HG02763 (cell line): Measurements from ENCODE around the gene MAPKAP1.
A peak's percentile ranks its signal among the peaks of the same experiment; 100 is the strongest.

Source experiments
- ATAC-seq: cut with Tn5 transposase; IDR thresholded peaks from one replicate; pipeline ENCODE4 v1.9.1; 2021; ENCODE audit warnings: mild to moderate bottlenecking, moderate library complexity; ENCODE audit not compliant: unreplicated experiment

MAPKAP1 gene

DNA sequence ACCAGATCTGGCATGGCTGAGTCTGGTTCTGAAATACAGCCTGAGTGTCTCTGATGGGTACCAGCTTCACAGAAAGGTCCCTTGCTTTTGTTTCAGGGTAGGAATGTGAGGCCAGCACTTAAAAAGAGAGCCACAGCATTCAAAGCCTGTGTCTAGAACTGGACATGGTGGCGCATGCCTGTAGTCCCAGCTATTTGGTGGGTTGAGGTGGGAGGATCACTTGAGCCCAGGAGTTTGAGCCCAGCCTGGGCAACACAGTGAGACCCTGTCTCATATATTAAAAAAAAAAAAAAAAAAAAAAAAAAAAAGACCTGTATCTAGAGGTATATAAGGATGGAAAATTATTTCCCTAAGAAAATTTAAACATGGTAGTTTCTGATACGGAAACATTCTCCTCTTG lies 243.1 kb downstream of the MAPKAP1 start:
- ATAC-seq = no peak

DNA sequence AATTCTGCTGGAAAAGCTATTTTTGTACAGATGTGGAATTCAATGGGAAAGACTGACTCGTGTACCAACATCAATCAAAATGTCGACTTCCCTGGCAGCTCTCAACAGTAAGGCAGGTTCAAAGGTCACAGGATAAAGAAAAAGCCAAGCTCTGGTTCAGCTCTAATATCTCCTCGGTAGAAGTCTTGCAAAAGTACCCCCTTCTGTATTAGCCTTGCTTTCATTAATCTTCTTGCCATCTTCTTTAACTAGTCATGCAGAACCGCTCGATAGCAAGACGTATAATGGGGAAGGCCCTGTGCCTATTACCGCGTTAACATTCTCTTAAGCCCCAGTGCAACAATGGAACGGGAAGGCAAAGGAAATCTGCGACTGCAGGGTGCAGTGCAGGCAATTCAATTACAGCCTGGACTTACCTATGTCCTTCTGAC lies 244.1 kb downstream of the MAPKAP1 start:
- ATAC-seq = no peak

DNA sequence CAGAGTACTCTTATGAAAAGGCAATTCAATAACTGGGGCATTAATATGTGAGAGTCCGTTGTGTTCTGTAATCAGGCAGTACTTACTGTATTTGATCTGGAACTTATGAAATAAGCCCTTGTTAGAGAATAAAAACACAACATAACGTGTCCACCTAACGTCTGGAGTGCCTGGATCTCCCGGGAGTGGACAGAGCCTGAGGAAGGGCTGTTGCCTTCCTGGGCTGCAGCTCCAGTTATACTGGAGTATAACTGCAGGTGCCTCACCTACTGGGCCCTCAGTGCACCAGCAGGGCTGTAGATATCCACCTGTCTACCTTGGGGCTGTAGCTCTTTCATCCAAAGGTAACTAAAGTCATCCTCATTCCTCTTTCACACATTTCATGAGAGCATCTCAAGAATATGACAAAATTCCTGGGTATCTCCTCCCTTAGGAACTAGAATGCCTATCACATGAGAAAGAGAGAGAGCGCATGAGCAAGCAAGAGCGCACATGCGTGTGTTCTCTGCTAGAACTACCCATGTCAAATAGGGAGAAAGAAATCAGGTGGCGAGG lies 245.3 kb downstream of the MAPKAP1 start:
- no peak for ATAC-seq

DNA sequence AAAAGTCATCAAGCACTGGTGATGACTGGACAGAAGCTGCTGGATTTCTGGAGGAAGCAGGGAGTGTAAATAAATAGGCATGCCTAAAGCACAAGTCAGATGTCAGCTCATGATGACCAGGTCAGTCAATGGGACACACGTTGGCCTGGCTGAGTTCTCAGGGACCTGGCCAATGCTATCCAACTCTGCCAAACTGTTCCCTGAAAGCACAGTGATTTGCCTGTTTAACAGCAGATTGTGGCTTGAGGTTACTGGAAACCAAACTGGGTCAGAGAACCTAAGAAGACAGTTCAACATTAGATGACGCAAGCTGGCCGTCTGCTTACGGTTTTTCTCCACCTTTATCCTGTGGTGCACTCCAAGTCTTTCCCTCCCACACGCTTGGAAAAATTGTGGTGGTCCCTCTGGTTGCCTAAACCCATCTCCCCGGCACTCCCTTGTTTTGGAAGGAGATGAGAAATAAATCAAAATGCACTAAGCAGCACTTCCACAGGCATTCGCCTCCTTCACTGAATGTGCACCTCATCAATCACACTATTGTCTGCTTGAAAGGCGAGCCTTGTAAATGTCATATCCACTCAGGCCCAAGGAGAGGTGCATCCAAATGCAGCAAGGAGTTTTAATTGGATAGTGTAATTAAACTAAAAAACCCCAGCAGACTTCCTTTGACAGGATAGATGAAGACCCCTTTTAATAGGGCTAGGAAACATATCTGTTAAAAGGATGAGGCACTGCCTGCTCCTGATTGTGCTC lies 245.9 kb downstream of the MAPKAP1 start:
- ATAC-seq = no peak

DNA sequence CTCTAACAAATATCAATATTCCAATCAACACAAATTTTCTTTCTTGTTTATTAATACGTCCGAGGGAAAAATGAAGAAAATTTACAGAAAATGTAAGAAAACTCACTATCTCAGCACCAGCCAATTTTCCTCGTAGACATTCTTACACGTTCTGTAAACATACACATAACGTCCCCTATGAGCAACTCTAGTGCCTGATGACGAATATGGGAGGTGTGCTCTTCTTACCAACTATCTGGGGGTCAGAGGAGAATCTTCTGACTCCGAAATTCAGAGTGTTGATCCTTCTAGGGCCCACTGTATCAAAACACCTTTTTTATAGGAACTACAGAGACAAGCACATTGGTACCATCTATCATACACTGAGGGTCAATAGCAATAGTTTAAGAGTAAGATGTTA lies 246.7 kb downstream of the MAPKAP1 start:
- no peak for ATAC-seq

DNA sequence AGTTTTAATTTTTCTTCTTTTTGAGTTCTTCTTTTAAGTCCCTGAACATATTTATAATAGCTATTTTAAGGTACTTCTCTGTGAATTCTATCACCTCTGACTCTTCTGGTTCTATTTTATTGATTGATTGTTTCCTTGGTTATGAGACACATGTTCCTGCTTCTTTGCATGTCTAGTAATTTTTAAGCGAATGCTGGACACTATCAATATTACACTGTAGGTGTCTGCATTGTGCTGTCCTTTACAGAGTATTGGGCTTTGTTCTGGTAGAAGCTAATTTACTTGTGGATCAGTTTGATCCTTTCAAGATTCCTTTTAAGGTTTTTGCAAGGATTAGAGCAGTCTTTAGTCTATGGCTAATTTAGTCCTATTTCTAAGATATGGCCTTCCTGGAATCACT lies 249.7 kb downstream of the MAPKAP1 start:
- no peak for ATAC-seq

DNA sequence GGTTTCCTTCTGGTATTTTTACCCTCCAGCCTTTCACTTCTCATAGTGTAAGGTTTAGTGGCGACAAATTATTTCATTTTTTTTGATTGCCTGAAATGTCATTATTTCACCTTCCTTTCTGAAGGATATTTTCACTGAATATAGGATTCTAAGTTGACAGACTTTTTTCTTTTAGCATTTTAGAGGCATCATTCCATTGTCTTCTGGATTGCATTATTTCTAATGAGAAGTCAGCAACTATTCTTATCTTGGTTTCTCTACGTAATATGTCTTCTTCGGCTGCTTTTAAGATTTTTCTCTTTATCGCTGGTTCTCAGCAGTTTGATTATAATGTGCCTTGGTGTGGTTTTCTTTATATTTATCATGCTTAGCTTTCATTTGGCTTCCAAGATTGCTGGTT lies 251.1 kb downstream of the MAPKAP1 start:
- no peak for ATAC-seq

DNA sequence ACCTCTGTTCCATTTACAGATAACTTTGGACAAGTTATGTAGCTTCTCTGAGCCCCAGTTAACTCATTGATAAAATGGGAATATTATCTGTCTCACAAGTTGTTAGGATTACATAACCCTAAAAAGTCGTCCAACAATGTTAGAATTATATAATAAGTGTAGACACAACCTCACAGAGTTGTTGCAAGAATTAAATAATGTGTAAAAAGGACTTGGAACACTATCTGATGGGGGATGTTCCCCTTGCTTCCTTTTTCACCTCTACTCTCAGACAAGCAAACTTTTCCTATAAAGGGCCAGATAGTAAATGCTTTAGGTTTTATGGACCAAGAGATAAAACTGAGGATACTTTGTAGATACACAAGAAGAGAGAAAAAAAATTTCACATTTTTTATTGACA lies 251.9 kb downstream of the MAPKAP1 start:
- ATAC-seq = no peak

DNA sequence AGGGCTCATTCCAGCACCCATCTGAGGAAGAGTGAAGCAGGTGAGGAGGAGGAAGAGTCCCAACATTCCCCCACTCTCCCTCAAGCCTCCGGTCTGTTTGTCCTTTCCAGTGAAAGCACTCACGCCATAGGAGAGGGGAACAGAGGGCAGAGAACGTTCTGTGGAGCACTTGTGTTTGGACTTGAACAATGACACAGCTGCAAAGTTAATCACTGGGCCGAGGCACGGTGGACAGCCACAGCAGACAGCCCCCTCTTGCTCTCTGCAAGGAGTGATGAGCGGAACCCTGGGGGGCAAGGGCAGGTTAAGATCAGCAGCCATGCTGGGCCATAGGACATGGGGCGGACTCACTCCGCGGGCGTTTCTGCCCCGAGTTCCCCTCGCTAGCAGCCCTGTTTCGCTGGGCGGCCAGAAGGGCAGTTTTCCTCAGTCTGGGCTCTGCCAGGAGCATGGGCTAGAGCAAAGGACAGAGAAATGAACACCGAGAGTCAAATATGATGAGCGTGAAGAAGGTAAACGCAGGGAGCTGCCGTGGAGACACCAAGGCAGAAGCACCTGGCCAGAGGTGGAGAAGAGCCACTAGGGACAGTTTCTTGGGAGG lies 259.7 kb downstream of the MAPKAP1 start:
- no peak for ATAC-seq

DNA sequence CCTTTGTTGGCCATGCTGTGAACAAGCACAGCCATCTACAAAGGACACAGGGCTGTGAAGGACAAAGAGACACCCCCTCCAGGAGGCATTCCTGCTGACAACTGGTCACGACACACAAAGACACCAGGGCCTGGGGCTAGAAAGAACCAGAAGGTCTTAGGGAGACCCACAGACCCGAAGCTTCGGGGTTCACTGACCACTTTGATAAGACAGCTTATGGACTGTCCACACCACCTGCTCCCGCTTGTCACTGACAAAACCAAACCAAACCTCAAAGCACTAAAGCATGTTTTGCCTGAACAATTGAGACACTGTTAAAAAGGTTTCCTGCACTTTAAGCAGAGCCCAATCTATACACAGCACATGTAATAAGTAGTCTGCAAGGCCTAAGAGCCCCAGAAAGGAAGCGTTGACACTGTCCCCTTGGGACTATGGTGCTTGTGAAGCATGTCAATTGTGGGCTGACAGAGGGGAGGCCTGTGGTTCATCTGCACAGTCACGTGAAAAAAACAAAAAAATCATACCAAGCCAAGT lies 260.4 kb downstream of the MAPKAP1 start:
- ATAC-seq = peak; percentile 88

DNA sequence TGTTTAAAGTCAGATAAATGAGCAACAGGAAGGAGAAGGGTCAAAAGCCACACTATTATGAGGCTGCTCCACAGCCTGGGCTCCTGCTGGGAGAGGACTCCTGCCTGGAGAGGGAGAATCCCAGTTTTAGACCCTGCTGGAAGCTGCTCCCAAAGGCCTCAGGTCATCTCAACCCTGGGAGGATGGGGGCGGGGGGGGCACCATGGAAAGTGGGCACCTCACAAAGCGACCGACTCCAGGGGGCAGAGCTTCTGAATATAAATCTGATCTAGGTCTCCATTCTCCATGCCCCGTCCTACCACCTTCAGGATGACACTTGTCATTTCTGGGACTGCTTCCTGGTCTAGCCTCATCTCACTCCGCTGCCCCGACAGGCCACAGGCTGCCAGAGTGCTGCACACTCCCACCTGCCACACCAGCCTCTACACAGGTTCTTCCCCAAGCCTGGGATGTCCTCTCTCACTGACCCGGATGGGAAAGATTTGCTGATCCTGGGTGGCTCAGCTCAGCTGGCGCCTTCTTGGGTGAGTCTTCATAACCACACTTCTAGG lies 262.0 kb downstream of the MAPKAP1 start:
- ATAC-seq = no peak

DNA sequence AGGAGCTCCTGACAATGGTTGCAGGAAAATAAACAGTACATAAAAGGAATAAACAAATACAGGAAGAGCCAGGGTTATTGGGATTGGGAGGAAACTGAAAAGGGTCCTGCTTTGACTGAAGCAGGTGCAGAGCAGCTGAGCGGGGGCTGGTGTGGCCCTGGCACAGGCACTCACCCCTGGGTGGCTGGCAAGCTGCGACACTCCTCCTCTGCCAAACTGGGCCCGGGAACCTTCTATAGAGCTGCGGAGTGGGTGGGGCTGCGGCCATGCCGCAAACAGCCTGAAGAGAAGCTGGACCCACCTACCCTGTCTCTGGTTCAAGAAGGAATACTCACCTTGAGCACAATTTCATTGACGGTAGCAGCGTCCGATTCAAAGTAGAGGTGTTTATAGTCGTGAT lies 262.8 kb downstream of the MAPKAP1 start:
- ATAC-seq = no peak

DNA sequence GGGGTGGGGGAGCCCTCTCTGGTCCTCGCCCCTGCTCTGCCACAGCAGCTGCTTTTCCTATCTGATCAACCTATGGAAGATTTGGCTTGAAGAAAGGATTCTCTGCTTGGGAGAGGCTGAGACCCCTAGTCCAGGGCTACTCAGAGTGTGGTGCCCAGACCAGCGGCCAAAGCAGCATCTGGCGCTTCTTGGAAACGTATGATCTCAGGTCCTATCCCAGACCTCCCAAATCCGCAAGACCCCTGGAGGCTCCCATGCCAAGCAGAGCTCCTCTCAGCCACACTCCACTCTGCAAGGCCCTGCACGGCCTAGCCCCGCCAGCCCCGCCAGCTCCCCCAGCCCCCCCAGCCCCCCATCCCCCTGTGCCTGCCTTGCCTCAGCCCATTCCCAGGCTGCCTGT lies 263.6 kb downstream of the MAPKAP1 start:
- no peak for ATAC-seq

DNA sequence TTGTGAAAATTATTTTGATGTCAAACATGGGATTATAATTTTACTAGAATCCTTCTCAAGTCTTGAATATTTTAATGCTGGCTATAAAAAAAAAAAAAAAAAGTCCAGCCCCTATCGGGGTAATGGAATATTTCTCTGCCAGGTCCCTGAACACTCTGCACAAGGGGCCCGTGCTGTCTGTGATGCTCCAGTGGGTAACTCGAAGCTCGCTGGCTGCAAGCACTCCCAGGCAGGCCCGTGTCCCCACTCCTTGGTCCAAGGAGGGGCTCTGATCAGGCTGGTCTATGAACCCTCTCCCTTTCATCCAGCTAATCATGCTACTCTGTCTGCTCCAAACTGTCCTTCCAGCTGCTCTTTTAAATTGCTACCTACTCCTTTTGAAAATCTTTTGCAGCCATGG lies 264.6 kb downstream of the MAPKAP1 start:
- ATAC-seq = no peak

DNA sequence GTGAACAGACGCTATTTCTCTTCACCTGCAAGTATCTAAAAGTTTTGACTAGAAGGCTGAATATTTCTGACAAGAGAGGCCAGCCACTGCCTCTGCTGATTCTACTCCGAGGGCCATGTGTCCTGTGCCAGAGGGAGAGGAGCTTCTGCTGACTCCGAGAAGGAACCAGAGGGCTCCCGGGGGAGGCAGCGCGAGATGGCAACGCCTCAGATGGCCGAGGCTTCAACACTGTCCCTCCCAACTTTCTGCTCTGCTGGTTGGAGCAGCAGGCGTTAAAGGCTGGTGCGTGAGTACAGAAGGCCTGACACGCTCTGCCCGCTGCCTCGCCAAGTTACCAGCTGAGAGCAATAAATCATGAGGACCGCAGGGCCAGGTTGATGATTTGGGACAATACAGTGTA lies 266.6 kb downstream of the MAPKAP1 start:
- no peak for ATAC-seq

DNA sequence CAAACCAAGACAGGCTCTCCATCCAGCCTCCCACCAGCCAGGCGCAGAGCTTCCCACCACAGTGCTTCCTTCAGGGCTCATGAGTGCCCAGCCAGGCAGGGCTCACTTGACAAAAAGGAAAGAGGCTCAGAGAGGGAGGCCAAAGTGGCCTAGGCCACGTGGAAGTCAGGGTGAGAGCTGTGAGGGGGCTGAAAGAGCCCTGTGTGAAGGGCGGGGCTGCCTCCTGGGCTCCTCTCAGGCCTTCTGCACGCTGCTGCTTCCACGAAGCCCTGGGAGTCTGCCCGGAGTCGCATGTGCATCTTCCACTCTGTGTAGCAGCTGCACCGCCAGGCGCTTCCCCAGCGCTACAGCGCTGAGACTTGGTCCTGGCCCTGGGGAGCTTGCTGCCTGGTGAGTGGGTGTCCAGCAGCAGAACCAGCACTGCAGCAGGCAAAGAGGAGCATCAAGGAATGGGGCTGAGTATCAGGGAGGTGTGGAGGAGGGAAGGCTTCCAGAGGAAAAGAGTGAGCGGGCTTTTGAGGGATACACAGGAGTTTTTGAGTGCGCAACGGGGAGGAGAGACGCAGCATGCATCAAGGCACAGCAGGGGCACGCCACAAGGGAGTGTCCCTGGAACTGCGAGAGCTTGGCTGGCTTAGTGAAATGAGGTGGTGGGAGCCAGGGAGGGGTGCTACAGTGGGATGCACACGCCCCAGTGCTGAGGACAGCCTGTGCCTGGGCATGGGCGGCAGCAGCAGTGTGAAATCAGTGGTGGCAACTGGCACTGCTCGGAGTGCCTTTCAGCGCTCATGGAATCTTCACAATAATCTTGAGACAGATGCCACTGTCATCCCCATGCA lies 267.4 kb downstream of the MAPKAP1 start:
- no peak for ATAC-seq

DNA sequence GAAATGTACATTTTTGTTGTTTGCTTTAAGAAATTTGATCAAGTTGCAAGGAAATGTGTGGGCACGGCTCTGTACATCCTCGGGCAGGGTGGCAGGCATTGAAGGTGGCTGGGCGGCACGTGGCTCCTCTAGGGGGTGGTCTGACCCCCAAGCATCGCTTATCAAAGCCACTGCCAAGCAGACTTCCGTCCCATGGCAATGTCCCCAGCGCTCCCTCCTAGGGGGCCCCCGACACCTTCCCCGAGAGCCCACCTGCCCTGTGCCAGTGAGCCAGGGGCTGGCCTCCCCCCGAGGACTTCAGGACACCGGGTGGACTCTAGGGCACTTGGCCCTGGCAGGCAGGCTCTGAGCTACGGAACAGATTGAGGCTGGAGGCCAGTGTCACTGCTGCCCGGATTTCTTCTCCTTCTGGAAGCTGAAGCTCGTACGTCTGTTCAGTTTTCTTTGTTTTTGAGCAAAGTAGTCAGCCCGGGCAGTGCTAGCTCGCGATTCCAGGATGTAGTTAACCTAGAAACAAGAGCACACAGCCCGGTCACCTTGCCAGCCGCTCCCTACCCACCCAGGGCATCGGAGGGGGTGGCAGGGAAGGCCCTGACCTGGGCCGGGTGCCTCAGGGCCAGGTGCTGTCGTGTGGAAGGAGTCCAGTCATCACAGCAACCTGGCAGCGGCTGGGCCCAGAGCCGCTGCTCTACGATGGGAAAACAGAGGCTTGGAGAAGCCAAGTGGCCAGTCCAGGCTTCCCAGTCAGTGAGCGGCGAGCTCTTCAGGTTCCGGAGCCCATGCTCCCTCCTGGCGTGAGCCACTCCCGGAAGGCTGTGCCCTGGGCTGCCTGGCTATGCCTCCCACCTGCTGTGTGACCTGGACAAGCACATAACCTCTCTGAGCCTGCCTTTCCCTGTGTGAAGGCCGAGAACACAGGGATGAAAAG lies 268.2 kb downstream of the MAPKAP1 start:
- no peak for ATAC-seq

DNA sequence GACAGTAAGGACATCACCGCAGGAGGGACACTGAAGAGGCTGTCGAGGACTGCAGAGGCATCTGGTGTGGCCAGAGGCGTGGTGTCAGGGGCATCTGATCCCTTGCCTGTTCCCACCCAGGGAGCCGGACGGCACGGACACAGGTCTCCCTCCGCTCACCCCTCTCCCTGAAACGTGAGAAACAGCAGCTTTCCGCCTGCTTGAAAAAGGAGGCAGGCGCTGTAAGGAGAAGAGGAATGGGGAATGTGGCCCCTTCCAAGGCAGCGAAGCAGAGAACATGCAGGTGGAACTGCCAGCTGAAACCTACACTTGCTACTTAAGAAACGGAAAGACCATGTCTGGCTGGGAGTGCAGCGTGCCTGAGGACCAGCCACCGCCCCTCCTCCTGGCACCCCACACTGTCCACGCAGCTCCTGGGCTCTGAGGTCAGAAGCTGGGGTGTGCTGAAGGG lies 269.2 kb downstream of the MAPKAP1 start:
- ATAC-seq = no peak

DNA sequence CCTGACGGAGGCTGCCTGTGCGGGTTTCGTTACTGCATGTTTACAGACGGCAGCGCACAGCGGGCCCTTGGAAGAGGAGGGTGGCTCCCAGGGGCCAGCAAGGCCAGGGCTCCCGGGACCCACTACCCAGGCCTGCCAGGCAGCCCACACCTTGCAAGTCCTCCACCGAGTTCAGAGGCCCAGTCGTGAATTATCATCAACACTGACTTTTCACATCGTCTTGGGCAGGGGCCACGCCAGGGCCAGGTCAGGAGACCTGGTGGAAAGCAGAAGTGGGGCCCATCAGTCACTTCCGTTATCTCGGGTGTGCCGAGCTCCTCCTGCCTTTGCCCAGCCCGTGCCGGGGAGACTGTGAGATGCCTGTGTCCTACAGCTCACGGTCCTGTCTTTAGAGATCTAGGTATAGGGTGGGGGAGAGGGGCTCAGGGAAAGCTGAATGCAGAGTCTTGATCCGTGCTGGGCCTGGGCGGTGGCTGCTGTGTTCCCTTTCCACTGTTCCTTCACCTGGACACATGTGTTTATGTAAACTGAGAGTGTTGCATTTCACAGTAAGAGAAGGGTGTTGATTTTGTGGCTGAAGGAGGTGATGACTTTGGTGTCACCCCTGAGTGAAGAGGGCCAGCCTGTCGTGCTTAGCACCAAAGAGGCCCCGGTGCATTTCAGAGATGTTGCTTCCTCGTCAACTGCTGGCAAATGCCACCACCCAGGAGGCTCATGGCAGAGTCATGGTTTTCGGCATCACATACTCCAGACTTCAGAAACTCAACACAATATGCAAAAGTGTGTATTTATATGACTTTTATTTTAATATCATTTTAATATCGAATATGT lies 270.2 kb downstream of the MAPKAP1 start:
- no peak for ATAC-seq
